Transverse colon (tissue), 4 donors: ENCODE data around the gene FOXO1.
A peak's percentile ranks its signal among the peaks of the same experiment; 100 is the strongest.

Experiments used
- CTCF ChIP-seq, 5 experiments: fragments of 200-600 bp in 3 of 5; fragments of 450-650 bp in 2 of 5; sonication (generic) in 3 of 5; IDR thresholded peaks; 1 replicate in 2 of 5; 2 replicates in 3 of 5; pipeline ENCODE4 v1.5.1; 2016 to 2017; ENCODE audit warnings: antibody characterized with exemption in 5 of 5, inconsistent platforms in 3 of 5, mild to moderate bottlenecking in 2 of 5, moderate library complexity in 1 of 5
- EP300 ChIP-seq: sonication (generic); formaldehyde crosslinking; IDR thresholded peaks from one replicate; pipeline ENCODE4 v1.6.1; 2017; ENCODE audit warnings: antibody characterized with exemption, low read depth
- POLR2A ChIP-seq: fragments of 450-650 bp; IDR thresholded peaks from one replicate; pipeline ENCODE4 v1.6.1; 2016; ENCODE audit warnings: antibody characterized with exemption, mild to moderate bottlenecking, moderate library complexity
- POLR2AphosphoS5 ChIP-seq, 3 donors: sonication (generic); formaldehyde crosslinking; IDR thresholded peaks; one replicate each; pipeline ENCODE4 v1.6.1; 2016; ENCODE audit warnings: antibody characterized with exemption in 3 of 3

- TF ChIP-seq CTCF (IDR thresholded peaks at IDR 0.05) (no peak), POLR2A (no peak), POLR2AphosphoS5 (IDR thresholded peaks at IDR 0.05) (peak in 1 of 3 donors; percentile 44), EP300 (no peak)
These were observed 28.8 kb downstream of the FOXO1 start for GRCh38 chr13:40637643-40638042.
